Natural killer cell (primary cell): ENCODE measurements around the gene NUCB1. TPM values are rescaled to one million over a fixed set of nuclear protein-coding genes. Genes with fewer than 3 reads are reported as not detected.
"Not testable (repeated sequence)": the region's sequence is repeated elsewhere in the genome, so short reads cannot be mapped to it uniquely, and the experiment has no call there.

Experiments
- ATAC-seq, 3 donors: fragments of 150-1000 bp in 2 of 3; fragments of 200-7000 bp in 1 of 3; cut with Tn5 transposase; 1 replicate in 1 of 3; 2 replicates in 2 of 3; pipeline ENCODE4 v1.10.0; 2021; ENCODE audit warnings: mild to moderate bottlenecking in 2 of 3, moderate library complexity in 2 of 3
- DNase-seq, 2 donors: peaks; one replicate each; pipeline versions ENCODE4 v3.0.0 to v3.0.0-alpha.2; 2013 to 2021; ENCODE audit warnings: mixed read lengths in 1 of 2
- H3K27ac ChIP-seq: one replicate; pipeline ENCODE4 v1.5.1; 2013; ENCODE audit warnings: mild to moderate bottlenecking, low read length
- H3K27me3 ChIP-seq: one replicate; pipeline ENCODE4 v1.6.1; 2013; ENCODE audit warnings: low read length; ENCODE audit not compliant: control insufficient read depth, insufficient read depth
- H3K36me3 ChIP-seq: one replicate; pipeline ENCODE4 v1.6.1; 2013; ENCODE audit warnings: low read length; ENCODE audit not compliant: control insufficient read depth, insufficient read depth
- H3K4me1 ChIP-seq: one replicate; pipeline ENCODE4 v1.6.1; 2013; ENCODE audit warnings: low read length; ENCODE audit not compliant: control insufficient read depth, insufficient read depth
- H3K4me3 ChIP-seq: one replicate; pipeline ENCODE4 v1.5.1; 2013; ENCODE audit warnings: low read length
- H3K9me3 ChIP-seq: one replicate; pipeline ENCODE4 v1.6.1; 2013; ENCODE audit warnings: low read length; ENCODE audit not compliant: control insufficient read depth, insufficient read depth
- H3K27ac Mint-ChIP-seq, 2 donors: one replicate each; pipeline ENCODE4 v1.8.0; 2022; ENCODE audit warnings: mild to moderate bottlenecking in 2 of 2, mixed read lengths in 2 of 2, moderate library complexity in 1 of 2
- H3K27me3 Mint-ChIP-seq, 2 donors: one replicate each; pipeline ENCODE4 v1.8.0; 2022; ENCODE audit warnings: low read depth in 2 of 2, mixed read lengths in 2 of 2
- H3K36me3 Mint-ChIP-seq: one replicate; pipeline ENCODE4 v1.8.0; 2022; ENCODE audit warnings: mixed read lengths
- H3K4me1 Mint-ChIP-seq, 2 donors: one replicate each; pipeline ENCODE4 v1.8.0; 2022; ENCODE audit warnings: mixed read lengths in 2 of 2
- H3K4me3 Mint-ChIP-seq: one replicate; pipeline ENCODE4 v1.8.0; 2022; ENCODE audit warnings: mild to moderate bottlenecking, moderate library complexity, mixed read lengths
- H3K9me3 Mint-ChIP-seq, 2 donors: one replicate each; pipeline ENCODE4 v1.8.0; 2022; ENCODE audit warnings: mixed read lengths in 2 of 2
- CTCF ChIP-seq: fragments of 200-600 bp; IDR thresholded peaks from one replicate; pipeline ENCODE4 v1.8.0; 2022; ENCODE audit warnings: antibody characterized with exemption
- whole genome bisulfite sequencing: methylation state at CpG from one replicate; pipeline ENCODE4 v1.1.7; 2013; ENCODE audit warnings: missing lambda C conversion rate; ENCODE audit not compliant: insufficient coverage; 5-methylcytosine and 5-hydroxymethylcytosine counted together
- intact Hi-C: fragments of 100-400 bp; cut with micrococcal nuclease; formaldehyde crosslinking; loops from one replicate; pipeline ENCODE4 v1.14.2; 2022
- total RNA-seq, 4 donors: library from RNA; stranded (reverse); fragments of 120-200 nt in 1 of 4; gene quantifications; one replicate each; pipeline versions ENCODE4 v1.2.3 to v1.2.4, GENCODE V29; 2013 to 2022

NUCB1 gene
- total RNA-seq, 3 donors from 2014 or later (not counting 1 experiment from before 2014, with no cell fraction given): 163 to 192 (median 171) TPM

GRCh38 chr19:48926909-48927308 is 26.8 kb downstream of the NUCB1 start:
- Histone ChIP-seq H3K4me1 (no peaks in the 10 kb centered on the region), H3K27me3 (no peaks in the 10 kb centered on the region), H3K27ac (no peak overlapping the region), H3K9me3 (no peaks in the 10 kb centered on the region), H3K4me3 (no peak overlapping the region), H3K36me3 (peaks cover 4% of the 10 kb centered on the region)
- no peaks in the 10 kb centered on the region for H3K36me3 Mint-ChIP-seq
- no peaks in the 10 kb centered on the region for H3K4me1 Mint-ChIP-seq
- no peaks in the 10 kb centered on the region for H3K27me3 Mint-ChIP-seq
- 42% methylated on average over 10 of the region's 10 CpGs for WGBS
- no peak overlapping the region for H3K4me3 Mint-ChIP-seq
- TF ChIP-seq CTCF: no peak
- no peaks in the 10 kb centered on the region for H3K9me3 Mint-ChIP-seq
- no peak overlapping the region for H3K27ac Mint-ChIP-seq
- ATAC-seq (no peak), DNase-seq (peak in 1 of 2 donors; percentile 34)
- intact Hi-C loops: no loop called here

- 91% methylated on average over 15 of the region's 17 CpGs for WGBS
- H3K27me3 ChIP-seq, ATAC-seq, DNase-seq, H3K9me3 Mint-ChIP-seq, H3K36me3 Mint-ChIP-seq, H3K27ac ChIP-seq, H3K4me1 Mint-ChIP-seq, H3K27me3 Mint-ChIP-seq, H3K36me3 ChIP-seq, H3K4me3 ChIP-seq, H3K4me3 Mint-ChIP-seq, H3K27ac Mint-ChIP-seq, H3K4me1 ChIP-seq, intact Hi-C loops, H3K9me3 ChIP-seq: not testable (repeated sequence)
Measured at GRCh38 chr19:48927692-48928091, 27.6 kb downstream of the NUCB1 start.

- H3K4me1 ChIP-seq: peaks cover 7% of the 10 kb centered on the region
- ATAC-seq (no peak), DNase-seq (no peak)
- H3K9me3 Mint-ChIP-seq: no peaks in the 10 kb centered on the region
- no peaks in the 10 kb centered on the region for H3K36me3 ChIP-seq
- no peaks in the 10 kb centered on the region for H3K9me3 ChIP-seq
- H3K4me1 Mint-ChIP-seq: peaks cover 5% of the 10 kb centered on the region in 2 donors
- intact Hi-C loops: no loop called here
- TF ChIP-seq CTCF: no peak
- H3K36me3 Mint-ChIP-seq: no peaks in the 10 kb centered on the region
- no peaks in the 10 kb centered on the region for H3K27me3 Mint-ChIP-seq
- H3K4me3 ChIP-seq: no peak overlapping the region
- no peak overlapping the region for H3K4me3 Mint-ChIP-seq
- 86% methylated on average over 15 of the region's 15 CpGs for WGBS
- no peak overlapping the region for H3K27ac Mint-ChIP-seq
- H3K27me3 ChIP-seq: no peaks in the 10 kb centered on the region
- H3K27ac ChIP-seq: no peak overlapping the region
Measured at GRCh38 chr19:48928164-48929025, 28.3 kb downstream of the NUCB1 start.

- DNase-seq (peak; percentile 72 to 93), ATAC-seq (peak; percentile 94 to 98 (median 97))
- Mint-ChIP-seq H3K27ac (peak within 1 kb of the TSS in 1 of 2 donors; percentile 79), H3K9me3 (no peaks in the 10 kb centered on the region), H3K36me3 (no peaks in the 10 kb centered on the region), H3K4me3 (peak within 1 kb of the TSS; percentile 88), H3K27me3 (peaks cover 0 to 6% of the 10 kb centered on the region in 2 donors), H3K4me1 (peaks cover 11% of the 10 kb centered on the region in 2 donors)
- intact Hi-C loops: no loop called here
- H3K27me3 ChIP-seq: no peaks in the 10 kb centered on the region
- no peak within 1 kb of the TSS for H3K27ac ChIP-seq
- H3K36me3 ChIP-seq: no peaks in the 10 kb centered on the region
- no peaks in the 10 kb centered on the region for H3K9me3 ChIP-seq
- no peak for TF ChIP-seq CTCF
- H3K4me3 ChIP-seq: peak within 1 kb of the TSS; percentile 37
- peaks cover 10% of the 10 kb centered on the region for H3K4me1 ChIP-seq
- WGBS: under 1% methylated on average over 42 of the region's 43 CpGs
Measured at GRCh38 chr19:48933382-48933932, 33.3 kb downstream of the NUCB1 start, which contains the start of gene DHDH. DHDH (plus strand) TSS chr19:48933699; CDS start chr19:48933722, 23 bp downstream.
